CD4-positive, alpha-beta T cell treated with Interferon alpha-2 for 1 hour (primary cell): ENCODE measurements around the gene PLEKHA3.
"Not testable (repeated sequence)": the region's sequence is repeated elsewhere in the genome, so short reads cannot be mapped to it uniquely, and the experiment has no call there.

Experiments
- DNase-seq, 2 donors: peaks; one replicate each; pipeline ENCODE4 v3.0.0-alpha.2; 2020 to 2022

The PLEKHA3 gene

GRCh38 chr2:178479275-178479616 is 1.0 kb upstream of the PLEKHA3 start:
- no peak for DNase-seq

- DNase-seq, result no peak
Observed at GRCh38 chr2:178479758-178480226, 465 bp upstream of the PLEKHA3 start.

GRCh38 chr2:178482437-178482836 is 2.2 kb downstream of the PLEKHA3 start:
- no peak for DNase-seq

GRCh38 chr2:178484245-178485041 is 4.2 kb downstream of the PLEKHA3 start:
- DNase-seq, result no peak

- DNase-seq, result no peak
Observed at GRCh38 chr2:178485356-178485755, 5.1 kb downstream of the PLEKHA3 start.

GRCh38 chr2:178491612-178492011 is 11.4 kb downstream of the PLEKHA3 start:
- no peak for DNase-seq

GRCh38 chr2:178496049-178496448 is 15.8 kb downstream of the PLEKHA3 start:
- no peak for DNase-seq

- DNase-seq, result no peak
Observed at GRCh38 chr2:178498137-178498536, 17.9 kb downstream of the PLEKHA3 start.

- no peak for DNase-seq
Observed at GRCh38 chr2:178499640-178500039, 19.4 kb downstream of the PLEKHA3 start.

GRCh38 chr2:178502751-178503150 is 22.5 kb downstream of the PLEKHA3 start:
- DNase-seq, result no peak

GRCh38 chr2:178506101-178506500 is 25.8 kb downstream of the PLEKHA3 start:
- no peak for DNase-seq

GRCh38 chr2:178506524-178506923 is 26.3 kb downstream of the PLEKHA3 start:
- DNase-seq, result no peak

GRCh38 chr2:178506949-178507348 is 26.7 kb downstream of the PLEKHA3 start:
- DNase-seq, result no peak

GRCh38 chr2:178508646-178509045 is 28.4 kb downstream of the PLEKHA3 start:
- no peak for DNase-seq

- no peak for DNase-seq
Observed at GRCh38 chr2:178510384-178510783, 30.1 kb downstream of the PLEKHA3 start.

GRCh38 chr2:178512484-178512883 is 32.2 kb downstream of the PLEKHA3 start:
- no peak for DNase-seq

GRCh38 chr2:178513876-178514275 is 33.6 kb downstream of the PLEKHA3 start:
- DNase-seq, result no peak

- peak in 1 of 2 donors; percentile 24 for DNase-seq
Observed at GRCh38 chr2:178514664-178515063, 34.4 kb downstream of the PLEKHA3 start.

- no peak for DNase-seq
Observed at GRCh38 chr2:178517496-178517895, 37.2 kb downstream of the PLEKHA3 start.

- no peak for DNase-seq
Observed at GRCh38 chr2:178521304-178522150, 41.3 kb downstream of the PLEKHA3 start.

- peak; percentile 85 to 89 for DNase-seq
Observed at GRCh38 chr2:178522950-178523595, 42.8 kb downstream of the PLEKHA3 start.

- DNase-seq, result no peak
Observed at GRCh38 chr2:178523596-178524134, 43.4 kb downstream of the PLEKHA3 start.

- DNase-seq, result not testable (repeated sequence)
Observed at GRCh38 chr2:178525010-178525409, 44.8 kb downstream of the PLEKHA3 start.
